ENCODE data around the gene FZR1. TPM values are rescaled to one million over a fixed set of nuclear protein-coding genes. Genes with fewer than 3 reads are reported as not detected.

The FZR1 gene
- total and polyA plus RNA-seq, 9 of the 15 experiments (the other 6 are each of a cell fraction or from before 2014, with no cell fraction given), result 0.18 to 48.0 (median 22.2) TPM

DNA sequence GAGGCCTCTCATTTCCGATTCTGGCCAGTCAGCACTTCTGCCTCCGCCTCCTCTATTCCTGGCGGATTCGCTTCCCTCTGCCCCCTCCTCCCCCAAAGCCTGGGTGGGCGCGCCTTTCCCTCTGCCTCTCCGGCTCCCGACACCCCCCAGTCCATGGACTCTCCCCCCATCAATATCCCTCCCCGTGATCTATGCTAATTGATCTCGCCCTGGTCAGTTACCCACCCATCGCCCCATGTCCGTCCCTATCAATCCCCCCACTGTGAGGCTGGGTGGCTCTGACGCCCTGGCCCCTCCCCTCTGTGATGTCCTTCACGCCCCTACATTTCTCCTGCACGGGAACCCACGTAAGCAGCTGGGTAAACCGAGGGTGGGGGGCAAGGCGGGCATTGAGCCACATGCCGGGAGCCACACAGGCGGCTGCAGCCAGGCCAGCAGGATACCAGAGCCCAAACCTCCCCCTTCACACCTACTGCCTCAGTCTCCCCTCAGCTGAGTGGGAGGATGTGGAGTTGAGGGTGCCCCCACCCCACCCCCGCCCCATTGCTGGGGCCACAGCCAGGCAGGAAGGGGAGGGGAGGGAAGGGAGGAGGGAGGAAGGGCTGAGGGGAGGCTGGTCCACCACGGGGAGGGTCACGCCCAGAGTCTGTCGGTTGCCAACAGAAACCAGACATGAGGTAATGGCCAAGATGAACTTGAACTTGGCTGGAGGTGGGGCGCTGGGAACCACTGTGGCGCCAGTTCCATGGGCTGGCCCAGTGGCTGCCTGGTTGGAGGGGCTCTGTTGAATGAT lies 46.8 kb upstream of the FZR1 start (continued):
- peak; percentile 67 for TF ChIP-seq MAFG (tag; conservative IDR thresholded peaks at IDR 0.05)
- TF ChIP-seq CREM (IDR thresholded peaks at IDR 0.05; ENCODE audit: low read depth), result no peak
- peak; percentile 56 for TF ChIP-seq MAFK (IDR thresholded peaks at IDR 0.05; ENCODE audit: low read length)
- TF ChIP-seq, protein P1, sequence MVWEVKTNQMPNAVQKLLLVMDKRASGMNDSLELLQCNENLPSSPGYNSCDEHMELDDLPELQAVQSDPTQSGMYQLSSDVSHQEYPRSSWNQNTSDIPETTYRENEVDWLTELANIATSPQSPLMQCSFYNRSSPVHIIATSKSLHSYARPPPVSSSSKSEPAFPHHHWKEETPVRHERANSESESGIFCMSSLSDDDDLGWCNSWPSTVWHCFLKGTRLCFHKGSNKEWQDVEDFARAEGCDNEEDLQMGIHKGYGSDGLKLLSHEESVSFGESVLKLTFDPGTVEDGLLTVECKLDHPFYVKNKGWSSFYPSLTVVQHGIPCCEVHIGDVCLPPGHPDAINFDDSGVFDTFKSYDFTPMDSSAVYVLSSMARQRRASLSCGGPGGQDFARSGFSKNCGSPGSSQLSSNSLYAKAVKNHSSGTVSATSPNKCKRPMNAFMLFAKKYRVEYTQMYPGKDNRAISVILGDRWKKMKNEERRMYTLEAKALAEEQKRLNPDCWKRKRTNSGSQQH (CRISPR knock-in tag; IDR thresholded peaks at IDR 0.05), result no peak
- TF ChIP-seq ZFP30 (CRISPR knock-in tag; IDR thresholded peaks at IDR 0.05; ENCODE audit: borderline replicate concordance), result no peak
- peak; percentile 47; the same call in 1 of the 2 replicates for TF ChIP-seq POLR2AphosphoS5 (IDR thresholded peaks at IDR 0.05; ENCODE audit: control insufficient read depth, insufficient read depth, low read depth, low read length)
- no peak for TF ChIP-seq U2AF1 (optimal IDR thresholded peaks at IDR 0.05; ENCODE audit: low read depth, low read length)
- TF ChIP-seq, protein P2, sequence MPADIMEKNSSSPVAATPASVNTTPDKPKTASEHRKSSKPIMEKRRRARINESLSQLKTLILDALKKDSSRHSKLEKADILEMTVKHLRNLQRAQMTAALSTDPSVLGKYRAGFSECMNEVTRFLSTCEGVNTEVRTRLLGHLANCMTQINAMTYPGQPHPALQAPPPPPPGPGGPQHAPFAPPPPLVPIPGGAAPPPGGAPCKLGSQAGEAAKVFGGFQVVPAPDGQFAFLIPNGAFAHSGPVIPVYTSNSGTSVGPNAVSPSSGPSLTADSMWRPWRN (IDR thresholded peaks at IDR 0.05; ENCODE audit: low read depth), result no peak
- no peak for TF ChIP-seq SAP30 (IDR thresholded peaks at IDR 0.05; ENCODE audit: borderline replicate concordance, insufficient read depth, low read depth, low read length, poor library complexity, severe bottlenecking)
- TF ChIP-seq ZSCAN29 (IDR thresholded peaks at IDR 0.05), result no peak
- TF ChIP-seq, protein P3, sequence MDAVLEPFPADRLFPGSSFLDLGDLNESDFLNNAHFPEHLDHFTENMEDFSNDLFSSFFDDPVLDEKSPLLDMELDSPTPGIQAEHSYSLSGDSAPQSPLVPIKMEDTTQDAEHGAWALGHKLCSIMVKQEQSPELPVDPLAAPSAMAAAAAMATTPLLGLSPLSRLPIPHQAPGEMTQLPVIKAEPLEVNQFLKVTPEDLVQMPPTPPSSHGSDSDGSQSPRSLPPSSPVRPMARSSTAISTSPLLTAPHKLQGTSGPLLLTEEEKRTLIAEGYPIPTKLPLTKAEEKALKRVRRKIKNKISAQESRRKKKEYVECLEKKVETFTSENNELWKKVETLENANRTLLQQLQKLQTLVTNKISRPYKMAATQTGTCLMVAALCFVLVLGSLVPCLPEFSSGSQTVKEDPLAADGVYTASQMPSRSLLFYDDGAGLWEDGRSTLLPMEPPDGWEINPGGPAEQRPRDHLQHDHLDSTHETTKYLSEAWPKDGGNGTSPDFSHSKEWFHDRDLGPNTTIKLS (IDR thresholded peaks at IDR 0.05; ENCODE audit: borderline replicate concordance, low read depth), result no peak
- TF ChIP-seq HNRNPL (IDR thresholded peaks at IDR 0.05; ENCODE audit: low read depth, low read length), result no peak
- TF ChIP-seq SRF (CRISPR knock-in tag; IDR thresholded peaks at IDR 0.05), result no peak
- TF ChIP-seq, protein P4, sequence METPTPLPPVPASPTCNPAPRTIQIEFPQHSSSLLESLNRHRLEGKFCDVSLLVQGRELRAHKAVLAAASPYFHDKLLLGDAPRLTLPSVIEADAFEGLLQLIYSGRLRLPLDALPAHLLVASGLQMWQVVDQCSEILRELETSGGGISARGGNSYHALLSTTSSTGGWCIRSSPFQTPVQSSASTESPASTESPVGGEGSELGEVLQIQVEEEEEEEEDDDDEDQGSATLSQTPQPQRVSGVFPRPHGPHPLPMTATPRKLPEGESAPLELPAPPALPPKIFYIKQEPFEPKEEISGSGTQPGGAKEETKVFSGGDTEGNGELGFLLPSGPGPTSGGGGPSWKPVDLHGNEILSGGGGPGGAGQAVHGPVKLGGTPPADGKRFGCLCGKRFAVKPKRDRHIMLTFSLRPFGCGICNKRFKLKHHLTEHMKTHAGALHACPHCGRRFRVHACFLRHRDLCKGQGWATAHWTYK (CRISPR knock-in tag; IDR thresholded peaks at IDR 0.05), result no peak
- TF ChIP-seq ZNF766 (CRISPR knock-in tag; conservative IDR thresholded peaks at IDR 0.05), result no peak
- TF ChIP-seq TGIF2 (CRISPR knock-in tag; IDR thresholded peaks at IDR 0.05), result no peak
- no peak for TF ChIP-seq MYNN (IDR thresholded peaks at IDR 0.05)
- no peak for TF ChIP-seq MYNN (CRISPR knock-in tag; IDR thresholded peaks at IDR 0.05)
- no peak for TF ChIP-seq ZNF699 (CRISPR knock-in tag; IDR thresholded peaks at IDR 0.05; ENCODE audit: insufficient replicate concordance)
- TF ChIP-seq TEAD1 (CRISPR knock-in tag; IDR thresholded peaks at IDR 0.05), result no peak
